Measurements from ENCODE around the gene IDE.

GRCh38 chr10:92523639-92524038 is 50.3 kb downstream of the IDE start:
- TF ChIP-seq, protein P1, sequence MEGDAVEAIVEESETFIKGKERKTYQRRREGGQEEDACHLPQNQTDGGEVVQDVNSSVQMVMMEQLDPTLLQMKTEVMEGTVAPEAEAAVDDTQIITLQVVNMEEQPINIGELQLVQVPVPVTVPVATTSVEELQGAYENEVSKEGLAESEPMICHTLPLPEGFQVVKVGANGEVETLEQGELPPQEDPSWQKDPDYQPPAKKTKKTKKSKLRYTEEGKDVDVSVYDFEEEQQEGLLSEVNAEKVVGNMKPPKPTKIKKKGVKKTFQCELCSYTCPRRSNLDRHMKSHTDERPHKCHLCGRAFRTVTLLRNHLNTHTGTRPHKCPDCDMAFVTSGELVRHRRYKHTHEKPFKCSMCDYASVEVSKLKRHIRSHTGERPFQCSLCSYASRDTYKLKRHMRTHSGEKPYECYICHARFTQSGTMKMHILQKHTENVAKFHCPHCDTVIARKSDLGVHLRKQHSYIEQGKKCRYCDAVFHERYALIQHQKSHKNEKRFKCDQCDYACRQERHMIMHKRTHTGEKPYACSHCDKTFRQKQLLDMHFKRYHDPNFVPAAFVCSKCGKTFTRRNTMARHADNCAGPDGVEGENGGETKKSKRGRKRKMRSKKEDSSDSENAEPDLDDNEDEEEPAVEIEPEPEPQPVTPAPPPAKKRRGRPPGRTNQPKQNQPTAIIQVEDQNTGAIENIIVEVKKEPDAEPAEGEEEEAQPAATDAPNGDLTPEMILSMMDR (IDR thresholded peaks at IDR 0.05), result no peak
- no peak for TF ChIP-seq POLR2A (IDR thresholded peaks at IDR 0.05)

All from tibial nerve (tissue), 3 donors.